Measurements from ENCODE around the gene SEZ6.

SEZ6 gene

GRCh38 chr17:29037739-29038084, 31.9 kb upstream of the SEZ6 start:
- no peak for DNase-seq (ENCODE audit: low spot score)

GRCh38 chr17:29036584-29036983, 30.8 kb upstream of the SEZ6 start:
- DNase-seq (ENCODE audit: low spot score) = no peak

- no peak for DNase-seq (ENCODE audit: low spot score)
These were observed 28.7 kb upstream of the SEZ6 start for GRCh38 chr17:29034510-29034909.

GRCh38 chr17:29032857-29033197, 27.0 kb upstream of the SEZ6 start:
- no peak for DNase-seq (ENCODE audit: low spot score)

DNA sequence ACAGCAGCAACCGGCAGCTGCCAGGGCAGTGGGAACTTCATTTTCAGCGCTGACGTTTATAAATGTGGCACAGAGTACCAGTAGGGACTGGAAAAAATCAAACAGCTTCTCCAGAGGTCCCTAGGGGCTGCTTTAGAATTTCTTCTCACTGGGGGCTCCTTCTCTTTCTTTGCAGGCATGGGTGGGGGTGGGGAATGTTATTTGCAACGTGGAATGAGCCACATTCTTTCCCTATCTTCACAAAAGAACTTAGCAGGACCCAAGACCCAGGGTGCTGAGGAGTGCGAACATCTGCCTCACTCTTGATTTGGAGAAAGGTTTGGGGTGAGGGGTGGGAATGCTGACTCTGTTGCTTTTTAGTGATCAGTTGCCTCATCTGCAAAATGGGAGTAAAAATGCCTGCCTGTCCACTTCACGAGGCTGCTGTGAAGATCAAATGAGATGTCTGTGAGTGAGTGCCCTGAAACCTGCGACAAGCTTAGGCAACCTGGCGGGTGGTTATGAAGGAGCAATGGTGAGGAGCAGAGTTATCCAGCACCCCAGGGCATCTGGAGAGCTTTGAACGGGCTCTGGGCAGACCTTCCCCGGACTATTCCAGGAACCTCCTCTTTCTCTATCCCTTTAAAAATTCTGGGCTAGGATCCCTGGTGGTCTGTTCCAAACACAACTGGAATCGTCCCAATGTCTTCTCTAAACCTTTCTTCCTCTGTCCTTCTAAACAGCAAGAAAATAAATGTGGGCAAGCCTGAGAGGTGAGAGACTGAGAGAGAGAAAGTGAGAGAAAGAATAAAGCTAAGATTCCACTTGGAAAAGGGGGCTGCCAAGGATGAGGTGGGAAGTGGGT, 26.4 kb upstream of the SEZ6 start:
- no peak for DNase-seq (ENCODE audit: low spot score)

GRCh38 chr17:29031488-29031887, 25.7 kb upstream of the SEZ6 start:
- DNase-seq (ENCODE audit: low spot score) = no peak

- no peak for DNase-seq (ENCODE audit: low spot score)
These were observed 18.6 kb upstream of the SEZ6 start for GRCh38 chr17:29024316-29024952.

- no peak for DNase-seq (ENCODE audit: low spot score)
These were observed 16.2 kb upstream of the SEZ6 start for GRCh38 chr17:29022074-29022473.

DNA sequence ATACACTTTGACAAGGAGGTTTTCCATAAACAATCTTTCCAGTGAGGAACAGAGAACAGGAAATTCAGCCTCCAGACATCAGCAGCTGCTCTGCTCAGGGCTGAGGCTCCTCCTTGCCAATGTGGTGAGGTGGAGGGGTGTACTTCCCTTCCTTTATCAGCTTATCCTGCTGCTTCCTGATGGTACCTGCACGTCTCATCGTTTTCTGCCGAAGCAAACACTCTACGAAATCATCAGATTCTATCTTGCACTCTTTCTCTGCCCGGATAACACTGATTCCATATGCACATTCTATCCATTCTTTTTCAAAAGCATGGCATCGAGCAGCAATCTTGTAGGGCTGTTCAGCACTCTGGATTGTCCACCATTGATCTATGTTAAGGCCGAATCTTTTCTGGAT, 15.4 kb upstream of the SEZ6 start:
- DNase-seq (ENCODE audit: low spot score) = no peak

DNA sequence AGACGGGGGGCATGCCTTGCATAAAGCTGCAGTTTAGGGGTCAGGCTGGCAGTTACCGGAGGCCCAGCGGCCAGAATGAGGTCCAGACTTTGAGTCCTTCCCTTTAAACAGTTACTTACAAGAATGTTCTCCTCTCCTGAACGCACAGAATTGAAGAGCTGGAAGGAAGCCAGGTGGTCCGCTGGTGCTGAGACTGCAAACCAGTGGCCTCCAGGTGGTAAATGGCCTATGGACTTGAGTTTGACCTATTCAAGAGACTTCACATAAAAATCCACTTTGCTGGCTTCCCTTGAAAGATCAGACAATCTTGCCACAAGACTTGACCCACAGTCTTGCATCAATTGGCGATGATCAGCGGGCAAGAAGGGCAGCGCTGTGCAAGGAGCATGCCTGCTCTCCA, 14.7 kb upstream of the SEZ6 start:
- no peak for DNase-seq (ENCODE audit: low spot score)

DNA sequence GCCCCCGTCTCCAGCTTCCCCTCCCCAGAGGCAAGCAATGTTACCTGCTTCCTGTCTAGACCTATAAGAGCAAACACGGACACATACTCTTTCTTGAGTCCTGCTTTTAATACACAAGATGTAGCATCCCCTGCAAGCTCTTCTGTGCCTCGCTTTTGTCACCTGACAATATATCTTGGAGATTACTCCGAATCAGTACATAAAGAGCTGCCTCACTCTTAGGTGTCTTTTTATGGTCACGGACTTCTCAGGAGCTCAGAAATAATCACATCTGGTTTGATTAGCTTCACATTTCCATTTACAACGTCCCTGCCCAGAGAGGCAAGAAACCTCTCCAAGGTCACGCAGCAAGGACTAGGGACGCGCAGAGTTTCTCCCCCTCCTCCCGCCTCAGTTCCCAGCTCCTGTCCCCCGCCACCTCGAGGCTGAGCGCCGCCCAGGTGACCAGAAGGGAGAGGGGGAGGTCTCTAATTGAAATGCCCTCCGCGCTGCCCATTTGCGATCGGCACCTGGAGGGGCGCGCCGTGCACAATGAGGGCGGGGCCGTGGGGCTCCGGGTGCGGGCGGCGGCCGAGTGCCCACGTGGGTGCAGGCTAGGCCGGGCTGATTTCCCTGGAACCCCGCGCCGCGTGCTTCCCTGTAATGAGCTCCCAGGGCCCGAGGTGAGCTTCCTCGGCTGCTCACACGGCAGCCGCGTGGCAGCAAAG, 13.8 kb upstream of the SEZ6 start:
- no peak for DNase-seq (ENCODE audit: low spot score)

DNA sequence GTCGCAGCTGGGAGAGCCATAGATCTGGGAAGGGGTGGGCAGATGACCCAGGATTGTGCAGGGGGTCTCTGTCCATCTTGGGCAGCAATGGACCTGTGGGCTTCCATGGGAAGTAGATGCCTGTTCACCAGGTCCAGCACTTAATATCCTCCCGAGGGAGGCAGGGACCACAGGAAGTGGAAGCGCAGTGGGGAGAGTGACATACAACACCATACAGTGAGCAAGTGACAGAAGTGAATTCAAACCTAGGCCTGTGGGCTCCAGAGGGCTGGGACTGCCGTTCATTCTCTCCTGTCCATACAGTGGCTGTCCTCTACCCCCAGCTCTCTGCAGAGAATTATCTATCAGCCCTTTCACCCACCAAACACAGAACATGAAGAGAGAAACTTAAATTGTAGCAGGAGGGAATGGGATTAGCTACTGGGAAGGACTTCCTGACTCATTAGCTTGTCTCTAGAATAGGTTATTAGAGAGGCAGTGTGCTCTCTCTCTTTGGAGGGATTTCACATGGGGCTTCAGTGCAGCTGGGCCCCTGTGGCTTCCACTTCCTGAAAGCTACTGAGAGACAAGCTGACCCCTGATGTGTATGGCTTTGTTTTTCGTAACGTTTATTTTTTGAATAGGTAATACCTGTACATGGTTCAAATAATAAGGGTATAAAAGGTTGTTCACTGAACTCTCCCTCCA, 13.1 kb upstream of the SEZ6 start:
- DNase-seq (ENCODE audit: low spot score) = no peak

DNA sequence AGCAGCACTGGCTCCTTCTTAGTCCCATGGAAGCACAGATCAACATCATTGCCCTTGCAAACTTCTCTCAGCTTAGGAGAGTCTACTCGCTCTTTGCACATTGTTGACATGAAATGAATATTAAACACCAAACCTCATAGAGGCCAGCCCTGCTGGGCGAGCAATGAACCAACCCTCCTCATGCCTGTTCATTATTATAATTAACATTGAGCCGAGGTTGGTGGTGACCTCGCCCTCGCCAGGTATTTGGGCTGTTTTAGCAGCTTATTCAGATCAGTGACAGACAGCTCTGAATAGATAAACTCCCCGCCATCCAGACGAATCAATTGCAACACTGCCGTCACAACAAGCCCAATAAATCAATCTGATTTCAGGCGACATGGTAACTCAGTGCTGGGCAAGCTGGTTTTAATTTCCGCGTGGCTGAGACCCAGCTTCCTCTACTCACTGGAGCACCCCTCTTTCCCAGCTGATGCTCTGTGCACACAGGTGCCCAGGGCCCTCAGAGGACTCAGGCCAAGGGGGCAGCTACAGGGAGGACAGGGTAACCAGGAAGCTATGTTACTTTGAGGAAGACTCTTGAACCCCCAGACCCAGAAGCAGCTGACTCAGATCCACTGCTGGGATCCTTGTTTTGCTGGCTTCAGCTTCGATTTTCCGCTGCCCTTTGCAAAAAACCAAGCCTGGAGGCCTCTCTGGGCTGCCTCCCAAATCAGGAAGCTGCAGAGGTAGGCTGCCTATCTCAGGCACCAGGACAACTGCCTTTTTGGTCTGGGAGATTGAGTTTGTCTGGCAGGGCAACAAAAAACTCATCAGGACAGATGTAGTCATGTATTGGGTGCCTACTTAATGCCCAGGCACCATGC, 10.7 kb upstream of the SEZ6 start:
- no peak for DNase-seq (ENCODE audit: low spot score)

DNA sequence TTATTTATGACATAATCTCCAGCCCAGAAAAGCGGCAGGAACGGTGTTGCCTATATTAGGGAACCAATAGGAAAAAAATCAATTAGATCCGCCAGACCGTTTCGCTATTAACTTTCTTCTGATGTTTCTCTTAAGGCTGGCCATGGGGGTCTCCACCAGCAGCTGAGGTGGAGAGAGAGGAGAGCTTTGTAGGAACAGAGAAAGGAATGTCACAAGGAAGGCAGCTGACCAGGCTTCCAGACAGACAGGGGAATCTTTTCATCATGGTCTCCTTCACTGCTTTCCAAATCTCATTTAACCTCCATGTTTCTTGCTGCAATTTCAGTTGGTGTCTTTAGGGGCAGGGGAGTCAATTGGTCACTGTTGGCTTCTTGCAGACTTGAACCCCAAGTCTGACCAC, 8.9 kb upstream of the SEZ6 start:
- no peak for DNase-seq (ENCODE audit: low spot score)

DNA sequence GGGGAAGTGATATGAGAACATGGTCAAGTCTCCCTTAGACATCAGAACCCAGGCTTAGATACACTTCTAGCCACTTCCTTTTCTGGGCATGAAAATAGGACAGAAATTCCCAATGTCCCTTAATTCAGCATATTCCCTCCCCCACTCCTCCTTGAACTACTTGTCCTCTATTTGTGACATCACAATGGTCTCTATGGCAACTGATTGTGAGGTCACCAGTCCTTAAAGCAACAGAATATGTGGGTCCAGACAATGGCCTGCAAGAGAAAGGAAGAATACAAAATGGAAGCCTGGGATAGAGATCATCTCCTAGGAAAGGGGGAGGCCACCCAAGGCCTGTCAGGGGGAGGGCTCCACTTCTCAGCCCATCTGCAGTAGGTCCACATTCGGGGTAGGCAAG, 6.7 kb upstream of the SEZ6 start:
- DNase-seq (ENCODE audit: low spot score) = no peak

DNA sequence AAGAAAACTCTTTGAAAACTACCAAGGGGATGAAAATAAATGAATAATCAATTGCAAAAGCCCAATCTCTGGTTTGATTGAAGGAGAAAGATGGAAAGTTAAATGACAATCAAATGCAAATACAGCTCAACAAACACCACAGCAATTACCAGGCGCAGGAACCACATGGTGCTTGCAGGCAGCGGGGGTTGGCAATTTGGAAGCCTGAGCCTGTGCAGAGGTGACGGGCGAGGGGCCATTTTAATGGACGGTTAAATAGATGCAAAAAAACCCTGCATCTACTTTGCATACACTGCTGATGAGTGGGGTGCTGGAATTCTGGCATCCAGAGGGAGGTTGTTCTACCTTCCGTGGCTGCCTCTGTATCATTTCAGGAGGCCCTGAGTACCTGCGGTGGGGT, 4.8 kb upstream of the SEZ6 start:
- no peak for DNase-seq (ENCODE audit: low spot score)

- DNase-seq (ENCODE audit: low spot score) = no peak
These were observed 4.3 kb upstream of the SEZ6 start for GRCh38 chr17:29010129-29010528.

GRCh38 chr17:29008591-29008990, 2.8 kb upstream of the SEZ6 start:
- DNase-seq (ENCODE audit: low spot score) = no peak

DNA sequence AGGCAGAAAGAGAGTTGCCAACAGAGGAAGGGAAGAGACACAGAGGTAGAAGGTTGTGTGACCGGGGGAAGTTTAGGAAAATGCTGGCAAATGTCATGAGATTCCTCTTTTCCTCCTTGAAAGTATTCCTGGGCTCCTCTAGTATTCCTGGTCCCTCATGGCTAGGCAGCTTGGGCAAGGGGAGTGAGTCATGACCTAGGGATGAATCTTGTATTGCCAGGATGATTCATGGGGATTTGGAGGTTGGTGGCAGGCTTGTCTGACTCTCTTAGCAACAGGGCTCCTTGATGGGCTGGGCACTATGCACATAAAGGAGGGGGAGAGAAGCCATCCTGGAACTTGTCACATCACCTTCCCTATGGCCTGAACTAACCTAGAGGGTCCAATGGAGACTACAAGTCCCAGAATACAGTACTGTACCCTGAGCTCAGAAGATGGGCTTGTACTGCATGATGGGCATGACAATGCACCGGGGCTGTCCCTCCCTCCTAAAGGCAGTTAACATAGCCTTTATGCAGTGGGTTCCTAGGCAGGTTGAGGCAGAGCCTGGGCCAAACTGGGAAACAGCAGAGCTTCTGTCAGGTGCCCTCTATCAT, 2.1 kb upstream of the SEZ6 start:
- peak; percentile 88 for DNase-seq (ENCODE audit: low spot score)

GRCh38 chr17:29007456-29007855, 1.6 kb upstream of the SEZ6 start:
- no peak for DNase-seq (ENCODE audit: low spot score)

- no peak for DNase-seq (ENCODE audit: low spot score)
These were observed 1.6 kb downstream of the SEZ6 start for GRCh38 chr17:29004081-29004692.

Data from kidney tubule cell (primary cell).